Skeletal muscle cell (primary cell): Measurements from ENCODE around the gene C10orf90.
"Not testable (repeated sequence)": the region's sequence is repeated elsewhere in the genome, so short reads cannot be mapped to it uniquely, and the experiment has no call there.

Source experiments
- DNase-seq: peaks from one replicate; pipeline ENCODE4 v3.0.0-alpha.2; 2010; ENCODE audit warnings: low read depth
- H3K4me3 ChIP-seq: 2 replicates; pipeline ENCODE4 v1.5.1; 2011; ENCODE audit warnings: low read depth, mild to moderate bottlenecking, control low read depth, low read length, moderate library complexity

The C10orf90 gene

DNA sequence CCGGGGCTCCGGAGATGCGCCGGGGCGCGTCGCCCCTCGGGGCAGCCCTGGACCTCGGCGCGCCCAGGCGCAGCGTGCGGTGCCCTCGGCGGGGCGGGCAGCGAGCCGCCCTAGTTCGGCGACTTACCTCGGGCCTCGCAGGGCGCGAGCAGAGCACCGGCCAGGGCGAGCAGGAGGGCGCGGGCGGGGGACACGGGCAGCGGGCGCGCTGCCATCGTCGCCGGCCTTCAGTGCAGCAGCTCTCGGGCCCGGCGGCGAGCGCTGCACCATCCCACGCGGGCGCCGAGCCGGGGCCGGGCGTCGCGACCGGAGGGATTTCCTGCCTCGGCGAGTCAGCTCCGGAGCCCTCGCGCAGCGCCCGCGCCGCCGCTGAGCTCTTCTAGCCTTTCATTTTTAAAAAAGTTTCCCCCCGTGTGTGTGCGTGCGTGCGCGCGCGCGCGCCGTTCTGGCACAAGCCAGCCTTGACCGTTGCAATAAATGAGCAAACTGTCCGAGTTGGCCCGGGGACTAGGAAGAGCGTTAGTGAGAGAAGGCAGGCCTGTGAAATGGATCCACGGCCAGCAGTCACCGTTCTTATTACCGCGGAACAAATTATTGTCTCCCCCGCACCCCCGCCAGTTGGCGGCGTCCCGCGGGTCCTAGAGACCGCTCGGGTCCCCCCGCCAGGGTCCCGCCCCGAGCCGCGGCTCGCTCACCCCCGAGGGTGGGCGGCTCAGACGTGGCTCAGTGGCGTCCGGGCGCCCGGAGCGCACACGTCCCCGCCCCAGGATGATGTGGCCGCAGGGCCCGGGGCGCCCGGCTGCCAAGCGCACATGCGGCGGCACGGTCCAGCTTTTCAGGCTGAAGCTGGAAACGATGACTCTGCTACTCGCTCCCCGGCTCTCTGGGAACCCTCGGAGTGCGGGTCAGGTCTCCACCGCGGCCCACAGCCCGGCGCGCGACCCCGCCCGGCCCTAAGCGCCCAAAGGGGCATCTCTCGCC lies 282.3 kb downstream of the C10orf90 start, which contains the start of gene ADAM12:
Gene ADAM12, minus strand, starts transcription at position 547 of the 981 bp plus-strand sequence. Its CDS starts 332 bp downstream, at position 215.
- H3K4me3 ChIP-seq = peak within 1 kb of the TSS; percentile 77
- no peak for DNase-seq

DNA sequence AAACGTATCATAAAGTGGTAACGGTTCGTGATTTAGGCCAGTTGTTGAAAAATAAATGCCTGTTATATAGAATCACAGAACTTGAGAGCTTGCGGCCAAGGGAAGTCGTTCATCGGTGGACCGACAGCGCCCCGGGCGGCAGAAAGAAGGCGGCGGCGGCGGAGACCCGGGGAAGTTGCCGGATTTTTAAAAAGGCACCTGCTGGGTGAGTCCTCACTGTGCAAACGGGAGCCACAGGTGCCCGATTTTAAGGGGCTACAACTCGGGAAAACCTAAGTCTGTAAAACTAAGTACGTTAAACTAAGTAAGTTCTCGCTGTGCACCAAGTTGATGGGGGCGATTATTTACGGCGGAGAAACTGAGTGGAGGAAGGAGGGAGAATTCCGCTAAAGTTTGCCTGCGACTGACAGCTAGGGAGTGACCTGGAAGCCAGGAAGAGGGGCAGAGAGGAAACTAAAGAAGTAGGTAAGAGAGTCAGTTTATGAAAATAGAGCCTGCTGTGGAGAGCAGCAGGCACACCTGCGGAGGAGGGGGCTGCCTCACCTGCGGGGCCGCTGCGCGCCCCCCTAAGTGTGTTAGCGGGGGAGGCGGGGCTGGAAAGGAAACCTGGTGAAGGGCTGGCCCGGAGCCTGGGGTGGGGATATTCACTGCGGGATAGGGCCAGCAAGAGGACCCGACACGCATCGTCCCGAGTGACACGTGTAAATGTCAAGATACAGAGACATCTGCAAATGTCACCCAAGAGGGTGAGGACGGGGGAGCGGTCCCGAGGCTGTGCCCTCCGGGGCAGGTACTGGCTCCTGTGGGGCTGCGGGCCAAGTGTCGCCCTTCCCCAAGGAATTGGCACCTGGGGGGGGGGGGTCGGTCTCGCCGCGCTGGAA lies 283.2 kb downstream of the C10orf90 start:
- DNase-seq = no peak
- H3K4me3 ChIP-seq = peak overlapping the region; percentile 77

DNA sequence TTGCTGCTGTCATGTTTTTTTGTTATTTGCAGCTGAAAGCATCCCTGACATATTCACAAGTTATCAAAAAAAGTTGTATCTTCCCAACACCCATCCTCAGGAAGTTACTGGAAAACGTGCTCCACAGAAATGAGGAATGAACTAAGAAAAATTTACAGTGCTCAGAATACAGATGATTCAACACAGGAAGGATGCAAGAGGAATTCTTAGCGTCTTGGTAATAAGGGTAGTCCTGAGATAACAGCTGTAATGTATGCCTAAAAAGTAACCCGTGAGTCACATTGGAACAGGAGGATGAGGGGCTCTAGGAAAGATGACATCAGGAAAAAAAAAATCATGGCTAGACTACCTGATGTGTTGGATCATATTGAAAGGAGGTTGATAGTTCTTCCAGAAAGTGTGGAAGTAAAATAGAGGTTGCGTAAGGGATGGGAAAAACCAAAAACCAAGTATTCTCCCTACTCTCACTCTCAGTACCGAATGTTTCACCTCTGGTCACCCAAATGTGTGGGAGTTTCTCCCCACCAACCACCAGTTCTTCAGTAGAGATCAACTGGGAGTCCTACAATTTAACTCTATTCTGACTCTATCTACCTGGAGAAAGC lies 286.1 kb downstream of the C10orf90 start:
- DNase-seq = peak; percentile 63
- H3K4me3 ChIP-seq = no peak overlapping the region

DNA sequence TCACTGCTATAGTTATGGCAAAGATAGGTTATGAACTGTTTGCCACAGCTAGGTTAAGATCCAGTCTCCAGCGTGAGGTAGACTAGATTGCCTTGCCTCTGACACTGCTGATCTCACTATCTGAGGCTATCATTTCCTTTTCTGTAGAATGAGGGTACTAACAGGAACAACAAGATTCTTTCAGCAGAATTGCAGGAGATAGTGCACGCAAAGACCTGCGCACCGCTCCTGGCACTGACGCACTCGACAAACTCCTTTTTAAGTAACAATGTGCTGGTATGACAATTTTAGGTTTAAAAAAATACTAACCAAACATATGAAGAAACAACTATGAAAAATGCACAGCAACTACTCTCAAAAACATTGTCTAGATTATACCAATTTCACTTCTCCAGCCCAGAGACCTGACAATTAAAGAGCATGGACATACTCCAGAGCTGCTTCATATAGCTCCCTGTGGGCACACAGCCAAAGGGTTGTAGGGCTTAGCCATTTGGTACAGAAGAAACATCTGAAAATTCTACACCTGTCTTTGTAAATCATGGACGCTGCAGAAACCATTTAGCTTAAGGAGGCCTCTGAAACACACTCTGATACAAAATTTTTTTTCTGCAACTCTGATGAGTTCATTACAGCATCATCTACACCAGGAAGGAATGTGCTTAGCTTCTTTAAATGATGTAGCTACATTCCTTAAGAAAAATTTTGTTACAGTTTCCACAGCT lies 290.0 kb downstream of the C10orf90 start:
- peak; percentile 39 for DNase-seq
- H3K4me3 ChIP-seq = no peak overlapping the region

DNA sequence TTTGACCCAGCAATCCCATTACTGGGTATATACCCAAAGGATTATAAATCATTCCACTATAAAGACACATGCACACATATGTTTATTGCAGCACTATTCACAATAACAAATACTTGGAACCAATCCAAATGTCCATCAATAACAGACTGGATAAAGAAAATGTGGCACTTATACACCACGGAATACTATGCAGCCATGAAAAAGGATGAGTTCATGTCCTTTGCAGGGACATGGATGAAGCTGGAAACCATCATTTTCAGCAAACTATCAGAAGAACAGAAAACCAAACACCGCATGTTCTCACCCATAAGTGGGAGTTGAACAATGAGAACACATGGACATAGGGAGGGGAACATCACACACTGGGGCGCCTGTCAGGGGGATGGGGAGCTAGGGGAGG lies 291.3 kb downstream of the C10orf90 start:
- H3K4me3 ChIP-seq, DNase-seq: not testable (repeated sequence)

DNA sequence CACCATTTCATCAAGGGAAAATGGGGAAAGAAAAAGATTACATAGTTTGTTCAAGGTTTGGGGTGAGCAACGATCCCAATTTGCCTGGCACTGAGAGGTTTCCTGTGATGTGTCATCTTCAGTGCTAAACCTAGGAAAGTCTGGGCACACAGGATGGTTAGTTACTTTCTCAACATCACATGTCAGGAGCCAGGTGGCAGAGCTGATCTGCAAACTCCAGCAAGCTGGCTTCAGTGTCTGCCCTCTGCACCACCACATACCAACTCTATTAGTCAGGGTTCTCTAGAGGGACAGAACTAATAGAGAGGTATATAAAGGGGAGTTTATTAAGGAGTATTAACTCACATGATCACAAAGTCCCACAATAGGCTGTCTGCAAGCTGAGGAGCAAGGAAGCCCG lies 293.5 kb downstream of the C10orf90 start:
- DNase-seq = no peak

DNA sequence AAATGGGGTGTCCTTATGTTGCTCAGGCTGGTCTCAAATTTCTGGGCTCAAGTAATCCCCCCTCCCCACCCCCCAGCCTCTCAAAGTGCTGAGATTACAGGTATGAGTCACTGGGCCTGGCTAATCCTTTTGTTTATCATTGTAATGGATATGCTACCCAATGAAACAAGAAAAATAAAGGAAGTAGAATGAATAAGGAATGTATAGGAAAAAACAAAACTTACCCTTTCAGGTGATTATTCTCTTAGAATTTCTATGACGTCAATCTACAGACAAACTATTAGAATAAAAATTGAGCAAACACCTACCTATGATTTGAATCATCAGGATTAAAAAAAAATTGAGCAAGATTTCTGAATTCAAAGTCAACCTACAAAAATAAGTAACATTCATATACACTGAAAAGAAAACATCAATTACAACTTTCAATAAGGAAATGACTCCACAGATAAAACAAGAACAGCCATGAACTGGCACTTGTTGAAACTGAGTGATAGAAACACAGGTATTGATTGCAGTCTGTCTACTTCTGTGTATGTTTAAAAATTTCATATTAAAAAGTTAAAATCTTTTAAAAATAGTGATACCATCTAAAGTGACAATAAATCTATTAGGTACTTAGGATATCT lies 294.5 kb downstream of the C10orf90 start:
- H3K4me3 ChIP-seq = no peak overlapping the region
- DNase-seq = no peak

More for the DNA sequence above, 293.5 kb downstream of the C10orf90 start:
- H3K4me3 ChIP-seq = no peak overlapping the region

DNA sequence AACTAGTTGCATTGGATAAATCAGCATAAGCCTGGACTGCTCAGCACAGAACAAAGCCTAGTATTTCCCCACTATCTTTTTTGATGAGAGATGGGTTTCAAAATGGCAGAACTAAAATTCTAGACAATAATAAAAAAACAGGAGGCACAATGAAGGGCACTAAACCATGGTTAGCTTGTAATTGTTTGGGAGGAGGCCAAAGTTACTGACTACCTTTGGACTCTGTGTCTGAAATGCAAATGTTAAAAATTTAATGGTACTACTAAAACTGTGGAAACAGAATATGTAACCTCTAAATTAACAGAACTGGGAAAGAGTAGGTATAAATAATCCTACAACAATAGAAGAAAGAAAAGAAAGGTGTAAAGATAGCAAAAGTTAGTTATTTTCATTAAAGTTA lies 295.2 kb downstream of the C10orf90 start:
- DNase-seq = no peak
- no peak overlapping the region for H3K4me3 ChIP-seq
